Thymus (tissue), 11 donors: ENCODE data around the gene CDH4. TPM values are rescaled to one million over a fixed set of nuclear protein-coding genes. Genes with fewer than 3 reads are reported as not detected.

Experiments used
- DNase-seq, 9 donors: peaks; one replicate each; pipeline ENCODE4 v3.0.0-alpha.2; 2013; ENCODE audit warnings: low spot score in 9 of 9, low read depth in 6 of 9, missing footprints in 1 of 9
- H3K27ac ChIP-seq, 2 donors: one replicate each; pipeline ENCODE4 v1.5.1; 2013; ENCODE audit warnings: control low read depth in 1 of 2, low read depth in 1 of 2, low read length in 1 of 2, mild to moderate bottlenecking in 1 of 2, moderate library complexity in 1 of 2
- H3K27me3 ChIP-seq, 2 donors: one replicate each; pipeline ENCODE4 v1.5.1; 2013; ENCODE audit warnings: low read length in 1 of 2; ENCODE audit not compliant: control insufficient read depth in 2 of 2, insufficient read depth in 1 of 2
- H3K36me3 ChIP-seq, 2 donors: one replicate each; pipeline ENCODE4 v1.5.1; 2013; ENCODE audit warnings: low read length in 1 of 2, mild to moderate bottlenecking in 1 of 2, moderate library complexity in 1 of 2; ENCODE audit not compliant: control insufficient read depth in 2 of 2, insufficient read depth in 2 of 2
- H3K4me1 ChIP-seq, 2 donors: one replicate each; pipeline ENCODE4 v1.5.1; 2013; ENCODE audit warnings: low read length in 2 of 2; ENCODE audit not compliant: control insufficient read depth in 2 of 2, insufficient read depth in 2 of 2
- H3K4me3 ChIP-seq, 2 donors: one replicate each; pipeline ENCODE4 v1.5.1; 2013; ENCODE audit warnings: low read length in 2 of 2, control low read depth in 1 of 2, mild to moderate bottlenecking in 1 of 2
- H3K9me3 ChIP-seq, 2 donors: one replicate each; pipeline ENCODE4 v1.5.1; 2013; ENCODE audit warnings: low read length in 1 of 2, mild to moderate bottlenecking in 1 of 2; ENCODE audit not compliant: control insufficient read depth in 2 of 2, insufficient read depth in 1 of 2
- WGBS: extraction: QIAGEN DNeasy Blood & Tissue Kit; methylation state at CpG from one replicate; pipeline ENCODE4 v1.1.7; 2013; 5-methylcytosine and 5-hydroxymethylcytosine counted together
- polyA plus RNA-seq: library from polyadenylated mRNA; stranded (reverse); fragments of 200-250 nt; gene quantifications from one replicate; pipeline ENCODE4 v1.2.3, GENCODE V29; 2013
- total RNA-seq: library from RNA; stranded (reverse); fragments of 120-200 nt; gene quantifications from one replicate; pipeline ENCODE4 v1.2.4, GENCODE V29; 2013
- donor health status: healthy.

Gene CDH4
- total and polyA plus RNA-seq, 2 donors = 0.34 to 0.61 TPM

DNA sequence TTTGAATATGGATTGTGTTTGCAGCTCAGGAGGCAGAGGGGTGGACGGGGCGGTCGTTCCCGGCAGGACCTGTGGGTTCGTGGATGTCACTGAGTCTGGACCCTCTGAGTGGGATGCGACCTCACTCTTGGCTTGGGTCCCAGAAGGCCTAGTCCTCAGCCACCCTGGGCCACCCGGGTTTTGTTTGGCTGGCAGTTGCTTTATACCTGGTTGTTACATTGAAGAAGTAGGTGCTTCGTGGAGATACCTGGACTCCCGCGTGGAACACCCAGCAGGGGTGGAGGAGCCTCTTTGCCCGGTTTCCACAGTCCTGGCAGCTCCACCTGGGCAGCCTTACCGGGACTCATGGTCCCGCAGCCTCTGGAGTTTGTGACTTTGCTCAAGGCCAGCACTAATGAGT lies 408.5 kb downstream of the CDH4 start:
- WGBS = 88% methylated on average over 13 of the region's 13 CpGs
- H3K27me3 ChIP-seq = no peaks in the 10 kb centered on the region
- H3K27ac ChIP-seq = no peak overlapping the region
- H3K4me1 ChIP-seq = no peaks in the 10 kb centered on the region
- no peaks in the 10 kb centered on the region for H3K36me3 ChIP-seq
- H3K9me3 ChIP-seq = peaks cover 0 to 13% of the 10 kb centered on the region in 2 donors
- DNase-seq = no peak
- no peak overlapping the region for H3K4me3 ChIP-seq

DNA sequence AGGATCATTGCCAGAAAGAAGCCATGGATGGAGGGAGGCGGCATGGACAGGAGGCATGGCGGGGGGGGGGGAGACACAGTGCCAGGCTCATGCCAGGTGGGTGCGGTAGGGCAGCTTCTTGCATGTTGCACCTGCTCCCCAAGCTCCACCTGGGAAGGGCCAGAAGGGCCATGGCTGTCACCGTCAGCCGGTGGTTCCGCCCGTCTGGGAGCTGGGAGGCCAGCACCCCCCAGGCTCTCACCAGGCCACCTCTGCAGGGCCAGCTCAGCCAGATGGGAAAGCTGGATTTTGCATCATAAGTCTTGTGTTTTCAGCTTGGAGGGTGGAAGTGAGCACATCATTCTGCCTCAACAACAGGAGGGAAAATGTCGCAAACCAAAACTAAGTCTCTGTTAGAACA lies 409.0 kb downstream of the CDH4 start:
- no peaks in the 10 kb centered on the region for H3K27me3 ChIP-seq
- no peak overlapping the region for H3K27ac ChIP-seq
- H3K36me3 ChIP-seq = no peaks in the 10 kb centered on the region
- no peaks in the 10 kb centered on the region for H3K4me1 ChIP-seq
- no peak for DNase-seq
- peaks cover 0 to 14% of the 10 kb centered on the region in 2 donors for H3K9me3 ChIP-seq
- H3K4me3 ChIP-seq = no peak overlapping the region
- WGBS = 98% methylated on average over 8 of the region's 8 CpGs

GRCh38 chr20:61661583-61661982 lies 409.5 kb downstream of the CDH4 start:
- peaks cover 0 to 14% of the 10 kb centered on the region in 2 donors for H3K9me3 ChIP-seq
- H3K4me1 ChIP-seq = no peaks in the 10 kb centered on the region
- no peak overlapping the region for H3K4me3 ChIP-seq
- WGBS = 88% methylated on average over 13 of the region's 13 CpGs
- H3K36me3 ChIP-seq = no peaks in the 10 kb centered on the region
- H3K27ac ChIP-seq = no peak overlapping the region
- DNase-seq = no peak
- no peaks in the 10 kb centered on the region for H3K27me3 ChIP-seq

DNA sequence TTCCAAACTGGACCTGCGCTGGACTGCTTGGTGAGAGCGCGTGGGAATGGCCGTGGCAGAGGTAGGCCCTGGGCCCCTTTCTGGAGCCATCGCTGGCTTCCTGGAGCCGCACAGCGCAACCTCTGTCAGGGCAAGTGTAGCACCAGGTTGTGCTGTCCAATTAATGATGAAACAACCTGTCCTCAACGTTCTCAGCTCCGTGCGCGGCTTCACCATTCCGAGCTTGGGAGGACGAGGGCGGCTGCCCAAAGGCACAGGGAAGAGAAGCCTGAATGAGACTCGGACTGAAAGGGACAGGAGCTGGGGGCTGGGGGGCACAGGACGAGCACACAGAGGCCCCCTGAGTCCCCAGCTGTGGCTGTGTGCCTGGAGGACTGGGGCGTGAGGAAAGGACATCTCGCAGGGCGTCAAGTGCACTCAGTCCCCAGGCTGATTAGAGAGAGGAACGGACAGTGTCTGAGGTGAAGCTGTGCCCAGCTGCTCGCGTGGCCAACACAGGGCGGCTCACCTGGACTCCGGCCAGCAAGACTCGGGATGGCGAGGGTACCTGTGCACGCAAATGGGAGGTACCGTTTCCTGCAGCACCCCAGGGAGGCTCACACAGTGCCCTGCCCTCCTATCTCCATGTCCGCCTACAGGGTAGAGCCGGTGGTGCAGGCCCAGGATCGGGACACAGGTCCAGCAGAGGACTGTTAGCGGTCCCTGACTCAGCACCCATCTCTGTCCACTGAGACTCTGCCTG lies 410.3 kb downstream of the CDH4 start:
- DNase-seq = no peak
- H3K27ac ChIP-seq = no peak overlapping the region

DNA sequence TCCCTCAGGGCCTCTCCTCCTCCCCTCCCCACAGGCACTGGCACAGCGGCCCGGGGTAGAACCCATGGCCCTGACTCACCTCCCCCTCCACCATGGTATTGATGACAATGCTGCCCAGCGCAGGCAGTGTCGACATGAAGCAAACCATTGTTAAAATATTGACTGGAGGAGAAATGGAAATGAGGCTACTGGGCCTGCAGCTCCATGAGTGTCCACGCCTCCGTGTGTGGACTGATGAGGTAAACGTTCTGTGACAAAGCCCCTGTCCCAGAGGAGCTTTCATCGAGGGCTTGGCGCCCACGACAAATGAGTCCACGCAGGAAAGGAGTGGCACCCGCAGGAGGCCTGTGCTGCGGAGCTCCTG lies 410.9 kb downstream of the CDH4 start:
- no peaks in the 10 kb centered on the region for H3K27me3 ChIP-seq
- no peak overlapping the region for H3K4me3 ChIP-seq
- peaks cover 0 to 14% of the 10 kb centered on the region in 2 donors for H3K9me3 ChIP-seq
- 90% methylated on average over 13 of the region's 13 CpGs for WGBS
- DNase-seq = no peak
- no peak overlapping the region for H3K27ac ChIP-seq
- H3K4me1 ChIP-seq = no peaks in the 10 kb centered on the region
- no peaks in the 10 kb centered on the region for H3K36me3 ChIP-seq

More for the DNA sequence above, 410.3 kb downstream of the CDH4 start:
- H3K4me1 ChIP-seq = no peaks in the 10 kb centered on the region
- peaks cover 0 to 14% of the 10 kb centered on the region in 2 donors for H3K9me3 ChIP-seq
- H3K4me3 ChIP-seq = no peak overlapping the region
- no peaks in the 10 kb centered on the region for H3K36me3 ChIP-seq
- no peaks in the 10 kb centered on the region for H3K27me3 ChIP-seq
- 76% methylated on average over 32 of the region's 32 CpGs for WGBS

DNA sequence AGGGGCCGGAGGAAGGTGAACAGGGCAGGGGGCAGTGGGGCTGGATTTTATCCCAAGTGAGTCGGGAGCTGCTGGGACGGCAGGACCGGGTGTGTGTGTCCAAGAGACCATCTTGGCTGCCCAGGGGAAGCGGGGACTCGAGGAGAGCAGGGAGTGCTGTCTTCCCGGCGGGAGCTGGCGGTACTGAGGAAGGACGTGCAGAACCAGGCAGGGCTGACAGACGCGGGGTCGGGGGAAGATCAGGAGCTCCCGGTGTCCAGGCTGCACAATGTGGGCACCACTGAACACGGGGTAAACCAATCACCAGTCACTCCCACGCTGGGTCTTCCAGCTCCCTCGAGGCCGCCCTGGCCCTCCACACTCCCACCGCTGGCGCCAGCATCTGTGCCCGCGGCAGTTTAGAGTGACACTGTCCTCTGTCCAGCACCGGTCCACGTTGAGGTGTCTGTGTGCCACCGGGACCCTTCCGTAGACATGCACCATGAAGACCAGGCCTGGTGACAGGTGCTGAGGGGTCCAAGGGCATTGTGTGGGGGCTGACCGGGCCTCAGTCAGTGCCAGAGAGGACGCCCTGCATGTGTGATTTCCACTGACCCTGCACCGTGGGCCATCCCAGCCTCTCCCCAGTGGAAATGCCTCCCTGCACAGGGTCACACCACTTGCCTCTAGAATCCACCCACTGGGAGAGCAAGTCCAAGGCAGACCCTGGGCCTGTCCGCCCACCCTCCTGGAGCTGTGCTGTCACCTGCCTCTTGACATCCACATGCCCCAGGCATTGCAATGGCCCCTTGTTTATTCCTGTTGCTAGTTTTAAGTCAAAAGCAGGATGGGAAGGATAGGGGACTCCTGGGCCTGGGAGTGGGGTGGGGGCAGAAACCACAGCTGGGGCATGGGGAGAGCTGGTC lies 411.7 kb downstream of the CDH4 start:
- no peak overlapping the region for H3K27ac ChIP-seq
- 94% methylated on average over 30 of the region's 30 CpGs for WGBS
- DNase-seq = no peak
- H3K36me3 ChIP-seq = no peaks in the 10 kb centered on the region
- no peak overlapping the region for H3K4me3 ChIP-seq
- no peaks in the 10 kb centered on the region for H3K27me3 ChIP-seq
- H3K9me3 ChIP-seq = peaks cover 0 to 17% of the 10 kb centered on the region in 2 donors
- H3K4me1 ChIP-seq = no peaks in the 10 kb centered on the region

DNA sequence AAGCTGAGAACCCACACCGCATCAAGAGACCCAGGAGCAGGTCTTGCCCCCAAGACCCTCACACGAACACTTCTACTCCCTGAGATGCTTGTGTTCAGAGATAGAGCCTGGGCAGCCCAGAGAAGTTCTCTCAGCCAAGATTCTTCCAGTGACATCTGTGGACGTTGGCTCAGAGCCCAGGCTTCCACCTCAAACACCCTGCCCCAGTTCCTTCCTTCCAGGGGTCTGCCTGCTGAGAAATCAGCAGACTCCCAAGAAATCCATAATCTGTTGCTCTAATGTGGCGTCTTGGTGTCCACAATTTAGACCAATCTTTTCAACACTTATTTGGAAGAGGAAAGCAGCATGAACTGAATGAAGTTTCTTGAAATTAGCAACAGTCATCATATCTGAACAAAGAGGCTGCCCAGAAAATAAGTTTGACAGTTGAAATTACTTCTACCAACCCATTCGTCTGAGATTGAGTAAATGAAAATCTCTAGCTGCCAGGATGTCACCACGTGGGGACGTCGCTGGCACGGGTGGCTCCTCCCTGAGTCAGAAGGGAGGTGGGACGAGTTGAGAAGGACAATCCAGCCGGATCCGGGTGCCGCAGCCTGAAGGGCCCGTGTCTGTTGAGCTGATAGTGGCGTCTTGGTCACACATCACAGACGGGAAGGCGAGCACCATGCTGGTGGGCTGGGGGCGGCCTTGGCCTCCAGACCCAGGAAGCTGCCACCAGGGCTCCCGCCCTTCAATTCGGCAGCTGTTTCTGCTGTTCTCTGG lies 412.7 kb downstream of the CDH4 start:
- Histone ChIP-seq H3K9me3 (peaks cover 0 to 19% of the 10 kb centered on the region in 2 donors), H3K27me3 (no peaks in the 10 kb centered on the region), H3K36me3 (no peaks in the 10 kb centered on the region), H3K4me1 (no peaks in the 10 kb centered on the region), H3K4me3 (no peak overlapping the region), H3K27ac (no peak overlapping the region)
- 88% methylated on average over 20 of the region's 20 CpGs for WGBS
- no peak for DNase-seq

GRCh38 chr20:61665528-61666470 lies 413.7 kb downstream of the CDH4 start:
- H3K9me3 ChIP-seq = peaks cover 0 to 19% of the 10 kb centered on the region in 2 donors
- H3K27ac ChIP-seq = no peak overlapping the region
- no peaks in the 10 kb centered on the region for H3K36me3 ChIP-seq
- 88% methylated on average over 32 of the region's 32 CpGs for WGBS
- no peak for DNase-seq
- H3K27me3 ChIP-seq = no peaks in the 10 kb centered on the region
- no peaks in the 10 kb centered on the region for H3K4me1 ChIP-seq
- H3K4me3 ChIP-seq = no peak overlapping the region
